NCI-H128 (cell line): ENCODE results near the gene TMEM175.
A peak's percentile ranks its signal among the peaks of the same experiment; 100 is the strongest.

Experiments used
- DNase-seq: peaks from one replicate; lab custom pipeline; 2025; ENCODE audit not compliant: unreplicated experiment; lab: John Stamatoyannopoulos, UW

The TMEM175 gene

GRCh38 chr4:931960-932712, at the start of gene TMEM175, which contains the start of gene GAK:
TMEM175 (plus strand) TSS chr4:932460; CDS start chr4:947740, 15,280 bp downstream.
GAK (minus strand) TSS chr4:932316; CDS start chr4:932187, 129 bp downstream.
- peak; percentile 73 for DNase-seq

- DNase-seq = no peak
Measured at GRCh38 chr4:882646-883045, 49.6 kb upstream of the TMEM175 start.

GRCh38 chr4:883377-884095, 48.7 kb upstream of the TMEM175 start:
- DNase-seq = no peak

GRCh38 chr4:884259-884658, 48.0 kb upstream of the TMEM175 start:
- no peak for DNase-seq

GRCh38 chr4:884896-885295, 47.4 kb upstream of the TMEM175 start:
- no peak for DNase-seq

- no peak for DNase-seq
Measured at GRCh38 chr4:885353-885752, 46.9 kb upstream of the TMEM175 start.

- DNase-seq = no peak
Measured at GRCh38 chr4:886244-886643, 46.0 kb upstream of the TMEM175 start.

GRCh38 chr4:887034-887763, 45.1 kb upstream of the TMEM175 start:
- no peak for DNase-seq

- DNase-seq = no peak
Measured at GRCh38 chr4:888029-888428, 44.2 kb upstream of the TMEM175 start.

- DNase-seq = no peak
Measured at GRCh38 chr4:889516-889915, 42.7 kb upstream of the TMEM175 start.

- no peak for DNase-seq
Measured at GRCh38 chr4:890036-890695, 42.1 kb upstream of the TMEM175 start.

GRCh38 chr4:891747-892146, 40.5 kb upstream of the TMEM175 start:
- no peak for DNase-seq

- DNase-seq = no peak
Measured at GRCh38 chr4:892780-893179, 39.5 kb upstream of the TMEM175 start.

- DNase-seq = no peak
Measured at GRCh38 chr4:893276-893994, 38.8 kb upstream of the TMEM175 start.

GRCh38 chr4:893995-894705, 38.1 kb upstream of the TMEM175 start:
- DNase-seq = no peak

GRCh38 chr4:895596-895995, 36.7 kb upstream of the TMEM175 start:
- no peak for DNase-seq

- DNase-seq = no peak
Measured at GRCh38 chr4:896216-896615, 36.0 kb upstream of the TMEM175 start.

- DNase-seq = no peak
Measured at GRCh38 chr4:896630-897029, 35.6 kb upstream of the TMEM175 start.

GRCh38 chr4:898123-898522, 34.1 kb upstream of the TMEM175 start:
- DNase-seq = no peak
